ENCODE data around the gene CYP4F11.

DNA sequence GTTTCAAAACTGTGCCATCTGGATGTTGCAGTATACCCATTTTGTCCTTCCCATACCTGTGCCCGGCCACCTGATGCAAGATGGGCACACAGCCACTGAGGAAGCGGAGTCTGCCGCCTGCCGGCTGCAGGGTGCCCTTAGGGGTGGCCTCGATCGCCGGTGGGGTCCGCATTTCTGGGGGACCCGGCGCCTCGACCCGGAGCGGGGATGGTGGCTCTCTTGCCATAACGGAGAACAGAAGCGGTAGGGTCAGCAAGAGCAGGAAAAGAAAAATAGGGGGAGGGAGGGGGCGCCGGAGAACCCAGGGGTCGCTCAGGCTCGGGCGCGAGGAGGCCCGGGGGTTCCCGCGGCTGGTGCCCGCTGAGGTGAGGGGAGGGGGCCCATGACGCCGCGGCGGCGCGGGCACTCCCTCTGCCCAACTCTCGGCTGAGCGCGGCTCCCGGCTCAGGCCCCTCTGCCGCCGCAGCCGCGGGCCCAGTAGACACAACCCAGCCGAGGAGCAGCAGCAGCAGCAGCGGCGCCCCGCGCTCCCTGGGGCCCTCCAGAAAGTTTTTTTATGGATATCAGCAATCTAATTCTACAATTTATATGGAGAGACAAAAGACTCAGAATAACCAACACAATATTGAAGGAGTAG is 22.6 kb downstream of the CYP4F11 start:
- TF ChIP-seq, protein P1, sequence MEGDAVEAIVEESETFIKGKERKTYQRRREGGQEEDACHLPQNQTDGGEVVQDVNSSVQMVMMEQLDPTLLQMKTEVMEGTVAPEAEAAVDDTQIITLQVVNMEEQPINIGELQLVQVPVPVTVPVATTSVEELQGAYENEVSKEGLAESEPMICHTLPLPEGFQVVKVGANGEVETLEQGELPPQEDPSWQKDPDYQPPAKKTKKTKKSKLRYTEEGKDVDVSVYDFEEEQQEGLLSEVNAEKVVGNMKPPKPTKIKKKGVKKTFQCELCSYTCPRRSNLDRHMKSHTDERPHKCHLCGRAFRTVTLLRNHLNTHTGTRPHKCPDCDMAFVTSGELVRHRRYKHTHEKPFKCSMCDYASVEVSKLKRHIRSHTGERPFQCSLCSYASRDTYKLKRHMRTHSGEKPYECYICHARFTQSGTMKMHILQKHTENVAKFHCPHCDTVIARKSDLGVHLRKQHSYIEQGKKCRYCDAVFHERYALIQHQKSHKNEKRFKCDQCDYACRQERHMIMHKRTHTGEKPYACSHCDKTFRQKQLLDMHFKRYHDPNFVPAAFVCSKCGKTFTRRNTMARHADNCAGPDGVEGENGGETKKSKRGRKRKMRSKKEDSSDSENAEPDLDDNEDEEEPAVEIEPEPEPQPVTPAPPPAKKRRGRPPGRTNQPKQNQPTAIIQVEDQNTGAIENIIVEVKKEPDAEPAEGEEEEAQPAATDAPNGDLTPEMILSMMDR (IDR thresholded peaks at IDR 0.05; ENCODE audit: poor library complexity, severe bottlenecking): no peak
- no peak for TF ChIP-seq RAD21 (conservative IDR thresholded peaks at IDR 0.05)
- TF ChIP-seq, protein P2, sequence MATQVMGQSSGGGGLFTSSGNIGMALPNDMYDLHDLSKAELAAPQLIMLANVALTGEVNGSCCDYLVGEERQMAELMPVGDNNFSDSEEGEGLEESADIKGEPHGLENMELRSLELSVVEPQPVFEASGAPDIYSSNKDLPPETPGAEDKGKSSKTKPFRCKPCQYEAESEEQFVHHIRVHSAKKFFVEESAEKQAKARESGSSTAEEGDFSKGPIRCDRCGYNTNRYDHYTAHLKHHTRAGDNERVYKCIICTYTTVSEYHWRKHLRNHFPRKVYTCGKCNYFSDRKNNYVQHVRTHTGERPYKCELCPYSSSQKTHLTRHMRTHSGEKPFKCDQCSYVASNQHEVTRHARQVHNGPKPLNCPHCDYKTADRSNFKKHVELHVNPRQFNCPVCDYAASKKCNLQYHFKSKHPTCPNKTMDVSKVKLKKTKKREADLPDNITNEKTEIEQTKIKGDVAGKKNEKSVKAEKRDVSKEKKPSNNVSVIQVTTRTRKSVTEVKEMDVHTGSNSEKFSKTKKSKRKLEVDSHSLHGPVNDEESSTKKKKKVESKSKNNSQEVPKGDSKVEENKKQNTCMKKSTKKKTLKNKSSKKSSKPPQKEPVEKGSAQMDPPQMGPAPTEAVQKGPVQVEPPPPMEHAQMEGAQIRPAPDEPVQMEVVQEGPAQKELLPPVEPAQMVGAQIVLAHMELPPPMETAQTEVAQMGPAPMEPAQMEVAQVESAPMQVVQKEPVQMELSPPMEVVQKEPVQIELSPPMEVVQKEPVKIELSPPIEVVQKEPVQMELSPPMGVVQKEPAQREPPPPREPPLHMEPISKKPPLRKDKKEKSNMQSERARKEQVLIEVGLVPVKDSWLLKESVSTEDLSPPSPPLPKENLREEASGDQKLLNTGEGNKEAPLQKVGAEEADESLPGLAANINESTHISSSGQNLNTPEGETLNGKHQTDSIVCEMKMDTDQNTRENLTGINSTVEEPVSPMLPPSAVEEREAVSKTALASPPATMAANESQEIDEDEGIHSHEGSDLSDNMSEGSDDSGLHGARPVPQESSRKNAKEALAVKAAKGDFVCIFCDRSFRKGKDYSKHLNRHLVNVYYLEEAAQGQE (IDR thresholded peaks at IDR 0.05; ENCODE audit: borderline replicate concordance): no peak
- no peak for TF ChIP-seq EZH2 (IDR thresholded peaks at IDR 0.05; ENCODE audit: borderline replicate concordance, insufficient read depth, low read length, poor library complexity, severe bottlenecking)

Data from neural cell (in vitro differentiated cells).